HFFc6 (cell line): ENCODE data around the gene RBMS1. TPM values are rescaled to one million over a fixed set of nuclear protein-coding genes. Genes with fewer than 3 reads are reported as not detected.

Experiments used
- DNase-seq: peaks from one replicate; pipeline ENCODE4 v3.0.0-alpha.2; 2018
- H3K27ac Mint-ChIP-seq: 2 replicates; pipeline ENCODE4 v1.8.0; 2020; ENCODE audit warnings: mild to moderate bottlenecking, mixed read lengths
- H3K27me3 Mint-ChIP-seq: 2 replicates; pipeline ENCODE4 v1.8.0; 2021; ENCODE audit warnings: mild to moderate bottlenecking, moderate library complexity, mixed read lengths; ENCODE audit not compliant: insufficient read depth
- H3K36me3 Mint-ChIP-seq: 2 replicates; pipeline ENCODE4 v1.8.0; 2021; ENCODE audit warnings: low read depth, mixed read lengths
- H3K4me1 Mint-ChIP-seq: 2 replicates; pipeline ENCODE4 v1.8.0; 2020; ENCODE audit warnings: low read depth, mixed read lengths
- H3K4me3 Mint-ChIP-seq: 2 replicates; pipeline ENCODE4 v1.8.0; 2020; ENCODE audit warnings: mild to moderate bottlenecking, moderate library complexity, mixed read lengths
- H3K9me3 Mint-ChIP-seq: 2 replicates; pipeline ENCODE4 v1.8.0; 2020; ENCODE audit warnings: mild to moderate bottlenecking, mixed read lengths
- total RNA-seq, 6 experiments: library from RNA; stranded (reverse); fragmentation: NEBNext Ultra II Directional; extraction: Animal tissue kit (Norgen Biotek cat#: 25700); gene quantifications; 2 replicates in 1 of 6; 3 replicates in 5 of 6; pipeline ENCODE4 v1.2.3, GENCODE V29; 2021
- TF ChIP-seq, protein P1 (sequence below): fragments of 200-600 bp; sonication (generic); IDR thresholded peaks from 2 replicates; pipeline ENCODE4 v1.5.0; 2021; ENCODE audit warnings: antibody characterized with exemption, mild to moderate bottlenecking

Gene RBMS1
- total RNA-seq, 6 experiments from 2014 or later, result 88.7 to 111 (median 96.1) TPM

DNA sequence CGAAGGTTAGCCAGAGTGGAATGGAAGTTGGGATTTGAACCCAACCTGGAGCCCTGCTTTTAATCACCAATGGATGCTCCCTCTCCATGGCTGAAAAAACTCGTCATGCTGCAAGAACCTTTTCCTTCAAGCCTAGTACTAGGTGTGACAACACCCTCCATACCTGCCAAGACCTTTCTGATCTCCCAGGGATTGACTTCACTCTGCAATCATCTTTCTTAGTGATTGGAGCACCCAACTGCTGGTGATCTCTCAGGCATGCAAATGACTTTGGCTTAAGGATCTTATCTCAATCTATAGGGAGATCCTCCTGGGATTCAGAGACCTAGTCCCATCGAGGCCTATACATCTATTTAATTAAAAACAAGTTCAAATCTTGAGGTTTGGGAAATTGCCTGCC lies 270.0 kb downstream of the RBMS1 start:
- Mint-ChIP-seq H3K4me1 (peaks cover 94% of the 10 kb centered on the region), H3K27ac (peak overlapping the region; percentile 96)
- no peak for DNase-seq

DNA sequence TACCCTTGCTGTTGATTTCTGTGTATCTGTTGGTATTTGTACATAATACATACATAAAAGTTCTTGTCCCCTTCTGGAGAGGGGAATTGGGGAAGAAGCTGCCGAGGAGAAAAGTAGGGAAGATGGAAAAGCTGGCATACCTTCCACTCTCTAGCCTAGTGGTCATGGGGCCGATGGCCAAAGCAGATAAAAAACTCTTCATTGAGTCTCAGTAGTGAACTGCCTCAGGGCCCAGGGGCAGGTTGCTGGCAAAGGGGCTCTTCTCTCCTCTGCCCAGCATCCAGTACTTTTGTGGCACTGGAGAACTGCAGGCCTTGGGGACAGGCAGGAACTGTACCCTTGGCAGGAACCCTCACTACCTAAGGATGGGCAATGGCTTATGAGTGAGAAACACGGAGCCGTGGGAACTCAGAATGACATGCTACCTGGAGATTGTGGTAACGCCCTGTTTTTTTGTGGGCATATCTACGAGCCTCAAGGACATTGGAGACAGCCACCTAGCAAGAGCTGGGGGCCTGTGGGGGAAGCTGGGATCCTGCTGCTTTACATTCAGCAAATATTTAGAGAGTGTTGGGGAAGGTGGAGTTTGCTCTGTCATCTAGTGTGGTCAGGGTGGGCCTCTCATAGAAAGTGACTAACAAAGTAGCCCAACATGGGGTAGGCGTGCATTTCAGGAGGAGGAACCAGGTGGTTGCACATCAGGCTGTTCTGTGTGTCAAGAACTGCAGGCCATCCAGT lies 270.9 kb downstream of the RBMS1 start:
- no peak for DNase-seq
- peaks cover 1% of the 10 kb centered on the region; the same call in 1 of the 2 replicates for H3K27me3 Mint-ChIP-seq
- TF ChIP-seq, protein P1, sequence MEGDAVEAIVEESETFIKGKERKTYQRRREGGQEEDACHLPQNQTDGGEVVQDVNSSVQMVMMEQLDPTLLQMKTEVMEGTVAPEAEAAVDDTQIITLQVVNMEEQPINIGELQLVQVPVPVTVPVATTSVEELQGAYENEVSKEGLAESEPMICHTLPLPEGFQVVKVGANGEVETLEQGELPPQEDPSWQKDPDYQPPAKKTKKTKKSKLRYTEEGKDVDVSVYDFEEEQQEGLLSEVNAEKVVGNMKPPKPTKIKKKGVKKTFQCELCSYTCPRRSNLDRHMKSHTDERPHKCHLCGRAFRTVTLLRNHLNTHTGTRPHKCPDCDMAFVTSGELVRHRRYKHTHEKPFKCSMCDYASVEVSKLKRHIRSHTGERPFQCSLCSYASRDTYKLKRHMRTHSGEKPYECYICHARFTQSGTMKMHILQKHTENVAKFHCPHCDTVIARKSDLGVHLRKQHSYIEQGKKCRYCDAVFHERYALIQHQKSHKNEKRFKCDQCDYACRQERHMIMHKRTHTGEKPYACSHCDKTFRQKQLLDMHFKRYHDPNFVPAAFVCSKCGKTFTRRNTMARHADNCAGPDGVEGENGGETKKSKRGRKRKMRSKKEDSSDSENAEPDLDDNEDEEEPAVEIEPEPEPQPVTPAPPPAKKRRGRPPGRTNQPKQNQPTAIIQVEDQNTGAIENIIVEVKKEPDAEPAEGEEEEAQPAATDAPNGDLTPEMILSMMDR, result no peak
- peaks cover 85% of the 10 kb centered on the region for H3K4me1 Mint-ChIP-seq
- peak overlapping the region; percentile 10; the same call in 1 of the 2 replicates for H3K4me3 Mint-ChIP-seq
- H3K27ac Mint-ChIP-seq, result peak overlapping the region; percentile 96
- no peaks in the 10 kb centered on the region for H3K36me3 Mint-ChIP-seq
- H3K9me3 Mint-ChIP-seq, result no peaks in the 10 kb centered on the region

More for the DNA sequence above, 270.0 kb downstream of the RBMS1 start:
- H3K9me3 Mint-ChIP-seq, result no peaks in the 10 kb centered on the region
- no peaks in the 10 kb centered on the region for H3K36me3 Mint-ChIP-seq
- peak overlapping the region; percentile 84 for H3K4me3 Mint-ChIP-seq
- TF ChIP-seq, protein P1, result no peak
- H3K27me3 Mint-ChIP-seq, result peaks cover 1% of the 10 kb centered on the region; the same call in 1 of the 2 replicates
